K562 (cell line): Measurements from ENCODE around the gene MYO18B. TPM values are rescaled to one million over a fixed set of nuclear protein-coding genes. Genes with fewer than 3 reads are reported as not detected.

Experiments
- ATAC-seq: fragments of 200-7000 bp; cut with Tn5 transposase; 3 replicates; pipeline ENCODE4 v1.9.1; 2020; ENCODE audit warnings: moderate library complexity
- BruUV-seq: library from RNA; stranded (reverse); fragments of 400-500 nt; replicated peaks from 2 replicates; lab custom pipeline; 2021; lab: Mats Ljungman, UMichigan
- CTCF ChIA-PET: fragments of 300-600 bp; formaldehyde crosslinking; extraction: SDS; loops from one replicate; lab custom pipeline; 2021; ENCODE audit warnings: low intra/inter-chr PET ratio; lab: Yijun Ruan, JAX
- POLR2A ChIA-PET: fragments of 300-600, 350-650 bp; sonication (Branson Sonifier 250); formaldehyde crosslinking; extraction: SDS; loops from one replicate; lab custom pipeline; 2021; ENCODE audit warnings: antibody characterized with exemption, inconsistent platforms; lab: Yijun Ruan, JAX
- DNase-seq, 4 experiments: peaks; one replicate each; pipeline versions ENCODE4 v3.0.0 to v3.0.0-alpha.2; 2011 to 2018; ENCODE audit warnings: low spot score in 3 of 4, mixed read lengths in 3 of 4; ENCODE audit errors: extremely low read depth in 1 of 4
- FAIRE-seq: peaks from 2 replicates; lab custom pipeline; 2011; peaks lifted over from hg19 to GRCh38; lab: Jason Lieb, UNC
- H2AFZ ChIP-seq: 2 replicates; pipeline ENCODE4 v1.6.0; 2011; ENCODE audit warnings: low read depth, low read length, control low read depth, inconsistent platforms
- H3K27ac ChIP-seq: fragments of 200-600 bp; 3 replicates; pipeline ENCODE4 v1.8.0; 2011; ENCODE audit warnings: low read depth, mild to moderate bottlenecking, control low read depth, inconsistent platforms, low read length, moderate library complexity, mixed read lengths; ENCODE audit errors: extremely low read depth
- H3K27me3 ChIP-seq, 2 experiments: fragments of 300-600 bp in 1 of 2; 2 replicates in 1 of 2; 3 replicates in 1 of 2; pipeline versions ENCODE4 v1.6.0 to v1.8.0; 2011; ENCODE audit warnings: inconsistent platforms in 2 of 2, low read length in 2 of 2, mild to moderate bottlenecking in 1 of 2, mixed read lengths in 1 of 2, moderate library complexity in 1 of 2; ENCODE audit not compliant: control insufficient read depth in 2 of 2, insufficient read depth in 2 of 2
- H3K36me3 ChIP-seq: fragments of 300-600 bp; 3 replicates; pipeline ENCODE4 v1.8.0; 2011; ENCODE audit warnings: mild to moderate bottlenecking, low read length, inconsistent platforms; ENCODE audit not compliant: control insufficient read depth, insufficient read depth
- H3K4me1 ChIP-seq, 2 experiments: fragments of 200-600 bp in 1 of 2; replicated peaks in 1 of 2; 2 replicates in 1 of 2; 3 replicates in 1 of 2; pipeline versions ENCODE4 v1.5.1 to v1.8.0; 2011; ENCODE audit warnings: inconsistent platforms in 2 of 2, low read length in 2 of 2, mild to moderate bottlenecking in 1 of 2, mixed read lengths in 1 of 2, moderate library complexity in 1 of 2; ENCODE audit not compliant: control insufficient read depth in 2 of 2, insufficient read depth in 2 of 2
- H3K4me2 ChIP-seq: 2 replicates; pipeline ENCODE4 v1.6.1; 2011; ENCODE audit warnings: low read length, control low read depth, inconsistent platforms, mixed read lengths; ENCODE audit not compliant: insufficient read depth
- H3K4me3 ChIP-seq: fragments of 200-600 bp; sonication (generic), shearing (Covaris generic); 2 replicates; pipeline ENCODE4 v1.5.1; 2016; ENCODE audit warnings: control low read depth, inconsistent platforms
- H3K79me2 ChIP-seq: fragments of 200-600 bp; 3 replicates; pipeline ENCODE4 v1.8.0; 2011; ENCODE audit warnings: low read length, inconsistent platforms; ENCODE audit not compliant: control insufficient read depth, insufficient read depth
- H3K9ac ChIP-seq, 2 experiments: 2 replicates each; pipeline versions ENCODE4 v1.6.0 to v1.6.1; 2011; ENCODE audit warnings: low read depth in 2 of 2, low read length in 2 of 2, control low read depth in 1 of 2, inconsistent platforms in 1 of 2, mild to moderate bottlenecking in 1 of 2, mixed read lengths in 1 of 2; ENCODE audit not compliant: insufficient read depth in 1 of 2
- H3K9me1 ChIP-seq: one replicate; pipeline ENCODE4 v1.6.0; 2011; ENCODE audit warnings: inconsistent platforms, mild to moderate bottlenecking, low read length, moderate library complexity; ENCODE audit not compliant: control insufficient read depth, insufficient read depth
- H3K9me3 ChIP-seq: replicated peaks from 2 replicates; pipeline ENCODE4 v1.5.1; 2011; ENCODE audit warnings: low read depth, low read length, inconsistent platforms; ENCODE audit not compliant: control insufficient read depth, insufficient read depth
- H4K20me1 ChIP-seq: replicated peaks from 2 replicates; pipeline ENCODE4 v1.6.1; 2011; ENCODE audit warnings: low read length, inconsistent platforms, mixed read lengths; ENCODE audit not compliant: control insufficient read depth, insufficient read depth
- ADNP ChIP-seq: fragments of 200-800 bp; sonication (Bioruptor generic); IDR thresholded peaks from 2 replicates; pipeline ENCODE4 v1.6.1; 2016; ENCODE audit warnings: missing genetic modification characterization, missing compliant biosample characterization
- GTF2B ChIP-seq: IDR thresholded peaks from 2 replicates; pipeline ENCODE4 v1.6.1; 2011; ENCODE audit not compliant: insufficient read length; ENCODE audit errors: extremely low read depth
- KLF1 ChIP-seq: fragments of 450-650 bp; IDR thresholded peaks from 2 replicates; pipeline ENCODE4 v1.6.1; 2016; ENCODE audit warnings: missing genetic modification characterization, missing compliant biosample characterization
- MECOM ChIP-seq: fragments of 250-450 bp; sonication (Bioruptor Pico); IDR thresholded peaks from 2 replicates; pipeline ENCODE4 v1.8.0; 2022; ENCODE audit warnings: inconsistent platforms
- PHB ChIP-seq: fragments of 250-450 bp; sonication (Bioruptor Pico); IDR thresholded peaks from 2 replicates; pipeline ENCODE4 v1.5.0; 2021
- RBM22 ChIP-seq: fragments of 200-400 bp; formaldehyde crosslinking; IDR thresholded peaks from 2 replicates; pipeline ENCODE4 v1.6.1; 2018; ENCODE audit warnings: low read length, low read depth; ENCODE audit not compliant: poor library complexity, severe bottlenecking
- YBX1 ChIP-seq: fragments of 450-650 bp; IDR thresholded peaks from 2 replicates; pipeline ENCODE4 v1.7.1; 2016; ENCODE audit warnings: mild to moderate bottlenecking
- ZBTB1 ChIP-seq: sonication (generic); formaldehyde crosslinking; IDR thresholded peaks from 2 replicates; pipeline ENCODE4 v1.8.1; 2023; ENCODE audit warnings: missing genetic modification reagents, low read depth, mild to moderate bottlenecking, borderline replicate concordance
- ZNF436 ChIP-seq: fragments of 250-450, 450-650 bp; sonication (Bioruptor Pico); formaldehyde crosslinking; IDR thresholded peaks from 2 replicates; pipeline ENCODE4 v1.7.0; 2020; ENCODE audit warnings: mild to moderate bottlenecking
- ZNF57 ChIP-seq: fragments of 450-650 bp; formaldehyde crosslinking; IDR thresholded peaks from 2 replicates; pipeline ENCODE4 v1.4.0; 2020; ENCODE audit warnings: mild to moderate bottlenecking, moderate library complexity
- ZNF695 ChIP-seq: fragments of 450-650 bp; formaldehyde crosslinking; IDR thresholded peaks from 2 replicates; pipeline ENCODE4 v1.4.0; 2020; ENCODE audit warnings: mild to moderate bottlenecking, moderate library complexity
- ZNF75A ChIP-seq: fragments of 450-650 bp; formaldehyde crosslinking; IDR thresholded peaks from 2 replicates; pipeline ENCODE4 v1.4.0; 2020; ENCODE audit warnings: mild to moderate bottlenecking
- WGBS: fragments of 100-300 bp; shearing (Covaris generic); methylation state at CpG from one replicate; pipeline ENCODE4 v1.1.6; 2016; ENCODE audit warnings: low coverage, mixed read lengths; ENCODE audit not compliant: insufficient coverage; ENCODE audit errors: missing lambda C conversion rate; 5-methylcytosine and 5-hydroxymethylcytosine counted together
- in situ Hi-C: fragments of 300-500 bp; cut with MboI; formaldehyde crosslinking; loops from 4 replicates; pipeline ENCODE4 v1.15.0; 2018; ENCODE audit warnings: inconsistent platforms, mixed read lengths
- intact Hi-C: fragments of 100-400 bp; cut with micrococcal nuclease; formaldehyde crosslinking; loops from 2 replicates; pipeline ENCODE4 v1.14.2; 2022
- polyA plus RNA-seq, 8 experiments: library from polyadenylated mRNA; depleted of rRNA in 4 of 8; stranded (reverse) in 5 of 8; unstranded in 3 of 8; fragments of >200 nt; fragmentation: Nextera tagmentation in 2 of 8; fragmentation: Illumina TruSeq in 1 of 8; extraction: Ambion mirVana in 2 of 8; extraction: Trizol in 1 of 8; gene quantifications; 2 replicates each; pipeline versions ENCODE4 v1.2.1 to v1.2.3, GENCODE V29; 2011 to 2014; ENCODE audit warnings: inconsistent platforms in 1 of 8, missing spikeins in 1 of 8
- total RNA-seq, 7 experiments: library from RNA; depleted of rRNA in 6 of 7; stranded (reverse); fragments of >200 nt in 6 of 7; fragmentation: Illumina TruSeq in 2 of 7; extraction: Trizol in 2 of 7; gene quantifications; 2 replicates each; pipeline versions ENCODE4 v1.2.1 to v1.2.3, GENCODE V29; 2011 to 2021; ENCODE audit warnings: low replicate concordance in 1 of 7

The MYO18B gene
- total and polyA plus RNA-seq, 9 of the 15 experiments (the other 6 are each of a cell fraction or from before 2014, with no cell fraction given): 0.06 to 7.0 (median 4.3) TPM

GRCh38 chr22:25840167-25840566 is 98.2 kb downstream of the MYO18B start (continued):
- TF ChIP-seq KLF1 (tag) (no peak), GTF2B (no peak)

GRCh38 chr22:25840891-25841290 is 98.9 kb downstream of the MYO18B start:
- Histone ChIP-seq H3K4me2 (no peak overlapping the region), H4K20me1 (no peaks in the 10 kb centered on the region), H3K27ac (no peak overlapping the region), H3K4me3 (no peak overlapping the region), H3K27me3 (no peaks in the 10 kb centered on the region), H3K36me3 (peaks cover 5% of the 10 kb centered on the region; the same call in 2 of the 3 replicates), H3K79me2 (no peaks in the 10 kb centered on the region), H3K9ac (no peak overlapping the region), H2AFZ (no peak overlapping the region), H3K9me3 (no peaks in the 10 kb centered on the region), H3K9me1 (no peaks in the 10 kb centered on the region), H3K4me1 (peaks cover 0 to 1% of the 10 kb centered on the region in 2 experiments; a peak in 1 of 5 replicates)
- intact Hi-C loops: no loop called here
- in situ Hi-C loops: no loop called here
- 95% methylated on average over 2 of the region's 3 CpGs for WGBS
- FAIRE-seq (no peak), ATAC-seq (no peak), DNase-seq (no peak)
- BruUV-seq: no TSS peak
- TF ChIP-seq ZNF436 (CRISPR knock-in tag) (no peak), MECOM (CRISPR knock-in tag) (no peak), ZBTB1 (no peak), ZNF75A (CRISPR knock-in tag) (no peak), ZNF695 (CRISPR knock-in tag) (no peak), PHB (CRISPR knock-in tag) (no peak), ADNP (tag) (no peak), RBM22 (no peak), ZNF57 (CRISPR knock-in tag) (no peak), YBX1 (no peak)
- ChIA-PET POLR2A (interaction anchor here (0.6 kb wide), 1 partner anchor 51 kb away, joined by 3 read pairs; no protein-coding TSS in a partner anchor), CTCF (no interaction called here)
